ENCODE measurements around the gene RIC1.
"Not testable (repeated sequence)": the region's sequence is repeated elsewhere in the genome, so short reads cannot be mapped to it uniquely, and the experiment has no call there.

Gene RIC1

GRCh38 chr9:5721279-5722087, 92.6 kb downstream of the RIC1 start:
- no peaks in the 10 kb centered on the region for H3K4me1 ChIP-seq
- in situ Hi-C loops (cut with MboI; ENCODE audit: low sequenced_read_pairs) = no loop called here
- no peak for DNase-seq (ENCODE audit: low spot score in 2 of 2)
- no peak overlapping the region for H3K4me3 ChIP-seq
- peaks cover 8% of the 10 kb centered on the region for H3K36me3 ChIP-seq (replicated peaks)
- no peaks in the 10 kb centered on the region for H3K27me3 ChIP-seq (ENCODE audit: low read depth)
- H3K9me3 ChIP-seq = no peaks in the 10 kb centered on the region; the same call in 1 of the 2 replicates

DNA sequence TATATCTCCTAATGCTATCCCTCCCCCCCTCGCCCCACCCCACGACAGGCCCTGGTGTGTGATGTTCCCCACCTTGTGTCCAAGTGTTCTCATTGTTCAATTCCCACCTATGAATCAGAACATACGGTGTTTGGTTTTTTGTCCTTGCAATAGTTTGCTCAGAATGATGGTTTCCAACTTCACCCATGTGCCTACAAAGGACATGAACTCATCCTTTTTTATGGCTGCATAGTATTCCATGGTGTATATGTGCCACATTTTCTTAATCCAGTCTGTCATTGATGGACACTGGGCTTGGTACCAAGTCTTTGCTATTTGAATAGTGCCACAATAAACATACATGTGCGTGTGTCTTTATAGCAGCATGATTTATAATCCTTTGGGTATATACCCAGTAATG, 93.8 kb downstream of the RIC1 start:
- H3K4me3 ChIP-seq; H3K9me3 ChIP-seq; H3K36me3 ChIP-seq (replicated peaks); in situ Hi-C loops (cut with MboI; ENCODE audit: low sequenced_read_pairs); H3K4me1 ChIP-seq; H3K27me3 ChIP-seq (ENCODE audit: low read depth); DNase-seq (ENCODE audit: low spot score in 2 of 2): not testable (repeated sequence)

DNA sequence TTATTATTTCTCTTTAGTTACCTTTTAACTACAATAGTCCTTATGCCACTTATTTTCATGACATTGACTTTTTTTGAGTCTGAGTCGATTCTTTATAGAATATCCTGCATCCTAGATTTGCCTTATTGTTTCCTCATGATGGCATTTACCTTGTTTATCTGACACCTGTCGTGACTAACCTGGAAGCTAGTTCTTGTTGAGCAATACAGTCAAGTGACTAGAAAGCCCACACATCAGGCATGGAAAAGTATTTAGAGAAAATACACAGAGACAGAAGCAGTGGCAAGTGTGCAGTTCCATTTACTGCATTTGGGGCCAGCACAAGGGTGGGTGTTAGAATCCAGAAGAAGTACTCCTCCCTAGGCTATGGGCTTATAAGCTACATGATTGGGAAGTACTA, 106.2 kb downstream of the RIC1 start:
- DNase-seq (ENCODE audit: low spot score in 2 of 2) = no peak
- Histone ChIP-seq H3K4me3 (no peak overlapping the region), H3K4me1 (no peaks in the 10 kb centered on the region), H3K27me3 (ENCODE audit: low read depth) (no peaks in the 10 kb centered on the region), H3K9me3 (no peaks in the 10 kb centered on the region), H3K36me3 (replicated peaks) (no peaks in the 10 kb centered on the region; the same call in 1 of the 2 replicates)
- in situ Hi-C loops (cut with MboI; ENCODE audit: low sequenced_read_pairs) = no loop called here

DNA sequence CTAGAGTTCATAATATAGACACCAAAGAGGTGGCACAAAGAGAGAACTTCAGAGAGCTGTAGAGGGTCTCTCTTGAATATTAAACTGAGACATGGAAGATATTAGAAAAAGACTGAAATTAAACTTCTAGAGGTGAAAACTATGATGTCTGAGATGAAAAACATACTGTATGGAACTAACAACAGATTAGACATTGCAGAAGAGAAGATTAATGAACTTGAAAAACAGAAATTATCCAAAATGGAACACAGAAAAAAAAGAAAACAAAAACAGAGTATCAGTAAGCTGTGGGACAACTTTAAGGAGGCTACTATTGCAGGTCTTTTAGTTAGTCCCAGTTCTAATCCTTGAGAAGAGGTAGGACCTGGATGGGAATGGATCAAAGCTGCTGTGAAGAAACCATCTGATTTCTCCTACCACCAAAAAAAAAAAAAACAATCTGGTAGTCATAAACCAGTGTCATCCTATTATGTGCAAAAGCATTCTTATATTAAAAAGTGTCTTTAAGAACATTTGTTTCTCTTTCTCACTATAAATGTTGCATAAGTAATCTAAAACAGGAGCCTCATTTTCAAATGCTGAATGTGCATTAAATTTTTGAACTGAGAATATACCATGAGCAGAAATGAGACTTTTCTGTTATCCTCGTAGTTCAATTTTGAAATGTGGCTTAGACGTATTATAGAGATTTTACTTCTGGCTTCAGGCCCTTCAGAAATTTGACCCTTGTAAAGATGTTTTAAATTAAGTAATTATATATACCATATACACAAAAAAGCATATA, 107.8 kb downstream of the RIC1 start:
- no peaks in the 10 kb centered on the region; the same call in 1 of the 2 replicates for H3K36me3 ChIP-seq (replicated peaks)
- in situ Hi-C loops (cut with MboI; ENCODE audit: low sequenced_read_pairs) = no loop called here
- H3K4me3 ChIP-seq = no peak overlapping the region
- no peak for DNase-seq (ENCODE audit: low spot score in 2 of 2)
- H3K27me3 ChIP-seq (ENCODE audit: low read depth) = no peaks in the 10 kb centered on the region
- H3K9me3 ChIP-seq = no peaks in the 10 kb centered on the region
- peaks cover 2% of the 10 kb centered on the region; the same call in 1 of the 2 replicates for H3K4me1 ChIP-seq

- H3K36me3 ChIP-seq (replicated peaks) = peaks cover 10% of the 10 kb centered on the region
- DNase-seq (ENCODE audit: low spot score in 2 of 2) = no peak
- in situ Hi-C loops (cut with MboI; ENCODE audit: low sequenced_read_pairs) = no loop called here
- H3K27me3 ChIP-seq (ENCODE audit: low read depth) = no peaks in the 10 kb centered on the region
- H3K4me1 ChIP-seq = peaks cover 2% of the 10 kb centered on the region; the same call in 1 of the 2 replicates
- no peak overlapping the region for H3K4me3 ChIP-seq
- H3K9me3 ChIP-seq = no peaks in the 10 kb centered on the region
Observed at GRCh38 chr9:5743109-5743508, 114.2 kb downstream of the RIC1 start.

DNA sequence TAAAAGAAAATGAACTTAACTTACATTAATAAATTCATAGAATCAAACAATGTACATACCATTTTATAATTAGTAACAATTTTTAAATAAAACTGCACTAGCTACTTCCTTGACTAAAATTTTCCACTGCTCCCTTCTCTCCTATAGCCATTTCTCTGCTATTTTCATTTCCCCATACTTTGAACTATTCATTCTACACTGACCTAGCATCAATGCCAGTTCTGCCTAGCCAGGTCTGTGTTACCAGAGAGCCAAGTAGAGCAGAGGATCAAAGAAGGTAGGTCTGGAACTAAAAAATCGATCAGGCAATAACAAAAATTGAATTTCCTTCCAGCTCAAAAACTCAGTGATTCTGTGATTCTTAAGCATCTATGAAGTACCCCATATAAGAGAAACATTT, 119.5 kb downstream of the RIC1 start:
- H3K4me1 ChIP-seq = no peaks in the 10 kb centered on the region
- no peak for DNase-seq (ENCODE audit: low spot score in 2 of 2)
- in situ Hi-C loops (cut with MboI; ENCODE audit: low sequenced_read_pairs) = no loop called here
- no peaks in the 10 kb centered on the region for H3K27me3 ChIP-seq (ENCODE audit: low read depth)
- H3K9me3 ChIP-seq = no peaks in the 10 kb centered on the region
- H3K36me3 ChIP-seq (replicated peaks) = peaks cover 6% of the 10 kb centered on the region
- no peak overlapping the region for H3K4me3 ChIP-seq

DNA sequence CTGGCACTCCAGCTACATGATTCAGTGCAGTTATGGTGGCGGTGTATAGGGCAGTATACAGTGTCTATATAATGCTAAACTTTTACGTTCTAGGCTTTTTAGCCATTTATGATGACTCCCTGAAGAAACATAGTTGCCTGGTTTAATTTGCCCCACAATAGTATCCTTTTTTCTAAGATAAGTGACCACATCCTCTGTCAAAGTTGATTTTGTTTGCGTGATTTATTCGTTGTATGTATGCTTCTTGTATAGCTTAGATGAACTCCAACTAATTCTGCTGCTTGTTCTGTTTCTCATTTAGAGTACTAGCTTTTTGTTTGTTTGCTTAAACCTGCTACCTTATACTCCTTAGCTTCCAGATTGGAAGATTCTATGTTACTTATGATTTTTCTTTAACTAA, 120.4 kb downstream of the RIC1 start:
- Histone ChIP-seq H3K4me1 (no peaks in the 10 kb centered on the region), H3K9me3 (no peaks in the 10 kb centered on the region), H3K36me3 (replicated peaks) (peaks cover 10% of the 10 kb centered on the region), H3K4me3 (no peak overlapping the region), H3K27me3 (ENCODE audit: low read depth) (no peaks in the 10 kb centered on the region)
- in situ Hi-C loops (cut with MboI; ENCODE audit: low sequenced_read_pairs) = no loop called here
- DNase-seq (ENCODE audit: low spot score in 2 of 2) = no peak

DNA sequence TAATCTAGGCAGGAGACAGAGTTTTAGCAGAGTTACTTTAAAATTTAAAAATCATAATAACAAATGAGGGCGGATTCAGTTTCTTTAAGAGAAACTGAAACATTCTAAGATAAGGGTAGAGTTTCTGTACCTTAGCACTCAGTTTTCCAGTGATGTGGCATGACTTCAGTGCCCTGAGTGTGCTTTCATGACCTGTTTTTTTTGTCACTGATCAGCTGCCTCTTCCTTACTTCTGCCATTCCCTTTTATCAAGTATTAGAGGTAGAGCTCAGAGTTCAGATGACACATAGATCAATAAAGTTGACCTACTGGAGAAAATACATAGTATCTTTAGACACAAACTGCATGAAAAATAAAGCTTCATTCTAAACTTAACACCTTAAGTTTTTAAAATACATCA, 121.7 kb downstream of the RIC1 start:
- in situ Hi-C loops (cut with MboI; ENCODE audit: low sequenced_read_pairs) = no loop called here
- peaks cover 10% of the 10 kb centered on the region for H3K36me3 ChIP-seq (replicated peaks)

DNA sequence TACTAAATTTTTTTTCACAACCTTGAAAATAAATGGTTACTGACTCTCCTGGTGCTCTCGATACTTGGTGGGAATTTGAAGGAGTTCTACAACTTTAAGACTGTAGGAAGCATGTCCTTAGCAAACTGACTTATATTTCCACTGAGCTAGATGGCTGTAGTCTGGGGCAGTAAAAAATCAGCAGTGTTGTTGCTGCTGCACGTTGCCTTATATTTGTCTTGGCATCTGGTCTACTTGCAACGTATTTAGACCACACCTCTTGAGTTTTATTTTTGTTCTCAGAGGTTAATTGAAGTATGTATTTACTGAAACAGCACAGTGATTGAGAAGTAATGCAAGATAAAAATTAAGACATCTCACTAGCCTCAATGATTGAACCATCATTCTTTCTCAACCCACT, 127.7 kb downstream of the RIC1 start:
- Histone ChIP-seq H3K36me3 (replicated peaks) (peaks cover 23% of the 10 kb centered on the region), H3K9me3 (no peaks in the 10 kb centered on the region), H3K4me1 (no peaks in the 10 kb centered on the region), H3K4me3 (no peak overlapping the region), H3K27me3 (ENCODE audit: low read depth) (no peaks in the 10 kb centered on the region)
- no peak for DNase-seq (ENCODE audit: low spot score in 2 of 2)
- in situ Hi-C loops (cut with MboI; ENCODE audit: low sequenced_read_pairs) = no loop called here

More for the DNA sequence above, 121.7 kb downstream of the RIC1 start:
- no peak for DNase-seq (ENCODE audit: low spot score in 2 of 2)
- no peak overlapping the region for H3K4me3 ChIP-seq
- no peaks in the 10 kb centered on the region for H3K4me1 ChIP-seq
- no peaks in the 10 kb centered on the region for H3K27me3 ChIP-seq (ENCODE audit: low read depth)
- no peaks in the 10 kb centered on the region for H3K9me3 ChIP-seq

DNA sequence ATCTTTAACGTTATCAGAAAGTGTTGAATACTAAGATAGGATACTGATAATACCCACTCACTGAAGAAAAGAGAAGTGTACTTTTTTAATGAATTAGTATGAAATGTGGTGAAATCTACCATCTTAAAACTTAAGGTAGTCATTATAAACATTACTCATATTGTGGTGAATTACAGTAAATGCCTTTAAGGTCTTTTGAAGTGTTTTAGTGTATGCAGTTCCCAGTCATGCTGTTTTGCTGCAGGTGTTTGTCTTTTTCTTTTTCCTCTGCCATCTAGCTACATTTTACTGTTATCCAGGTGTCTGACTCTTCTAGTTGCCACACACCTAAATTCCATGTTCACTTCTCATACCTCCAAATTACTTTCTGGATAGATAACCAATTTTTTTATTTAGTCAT, 131.4 kb downstream of the RIC1 start:
- no peak for DNase-seq (ENCODE audit: low spot score in 2 of 2)
- H3K36me3 ChIP-seq (replicated peaks) = peaks cover 40% of the 10 kb centered on the region
- H3K4me3 ChIP-seq = no peak overlapping the region
- in situ Hi-C loops (cut with MboI; ENCODE audit: low sequenced_read_pairs) = no loop called here
- H3K27me3 ChIP-seq (ENCODE audit: low read depth) = no peaks in the 10 kb centered on the region
- H3K4me1 ChIP-seq = no peaks in the 10 kb centered on the region
- H3K9me3 ChIP-seq = no peaks in the 10 kb centered on the region

- Histone ChIP-seq H3K4me1 (no peaks in the 10 kb centered on the region), H3K9me3 (no peaks in the 10 kb centered on the region), H3K36me3 (replicated peaks) (peaks cover 37% of the 10 kb centered on the region), H3K4me3 (no peak overlapping the region), H3K27me3 (ENCODE audit: low read depth) (no peaks in the 10 kb centered on the region)
- in situ Hi-C loops (cut with MboI; ENCODE audit: low sequenced_read_pairs) = no loop called here
- DNase-seq (ENCODE audit: low spot score in 2 of 2) = no peak
Observed at GRCh38 chr9:5762421-5762820, 133.5 kb downstream of the RIC1 start.

DNA sequence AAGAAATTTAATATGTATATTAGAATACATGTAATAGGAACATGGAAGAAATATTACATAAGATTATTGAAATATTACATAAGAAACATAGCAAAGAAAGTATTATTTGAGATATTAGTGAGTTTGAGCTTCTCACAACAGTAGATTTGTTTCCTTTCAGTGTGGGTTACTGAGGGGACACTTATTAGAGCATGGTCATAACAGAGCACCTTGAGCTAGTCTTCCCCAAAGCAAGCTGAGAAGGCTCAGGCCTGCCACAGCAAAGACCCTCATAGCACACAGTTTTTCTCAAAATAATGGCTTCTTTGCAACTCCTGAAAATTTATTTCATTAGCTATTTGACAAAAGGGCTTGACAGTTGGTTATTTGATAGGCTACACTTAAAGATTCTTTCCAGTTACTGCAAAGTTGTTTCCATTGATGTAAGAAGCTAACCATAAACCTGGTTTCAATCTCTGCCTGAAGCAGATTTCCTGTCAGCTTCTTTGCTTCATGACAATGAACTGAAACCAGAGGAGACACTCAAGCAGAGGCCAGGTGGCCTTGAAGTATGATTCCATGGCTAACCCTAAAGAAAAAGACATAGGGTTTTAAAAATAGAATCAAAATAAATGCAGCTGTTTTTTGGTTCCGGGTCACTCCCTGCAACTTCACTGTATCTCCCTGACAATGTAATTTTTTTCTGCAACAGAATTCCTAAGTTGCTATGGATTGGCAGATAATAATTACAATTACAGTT, 135.4 kb downstream of the RIC1 start:
- Histone ChIP-seq H3K27me3 (ENCODE audit: low read depth) (no peaks in the 10 kb centered on the region), H3K9me3 (no peaks in the 10 kb centered on the region), H3K4me3 (no peak overlapping the region), H3K4me1 (no peaks in the 10 kb centered on the region), H3K36me3 (replicated peaks) (peaks cover 28% of the 10 kb centered on the region)
- no peak for DNase-seq (ENCODE audit: low spot score in 2 of 2)
- in situ Hi-C loops (cut with MboI; ENCODE audit: low sequenced_read_pairs) = no loop called here

GRCh38 chr9:5767968-5768932, 139.3 kb downstream of the RIC1 start:
- no peak overlapping the region for H3K4me3 ChIP-seq
- peaks cover 25% of the 10 kb centered on the region for H3K36me3 ChIP-seq (replicated peaks)
- DNase-seq (ENCODE audit: low spot score in 2 of 2) = no peak
- H3K27me3 ChIP-seq (ENCODE audit: low read depth) = no peaks in the 10 kb centered on the region
- H3K9me3 ChIP-seq = no peaks in the 10 kb centered on the region
- no peaks in the 10 kb centered on the region for H3K4me1 ChIP-seq
- in situ Hi-C loops (cut with MboI; ENCODE audit: low sequenced_read_pairs) = no loop called here

Data from HAP-1 (cell line).